Pancreas (tissue), 10 donors: ENCODE data around the gene FTCDNL1. TPM values are rescaled to one million over a fixed set of nuclear protein-coding genes. Genes with fewer than 3 reads are reported as not detected.

ENCODE experiments used
- ATAC-seq, 4 donors: fragments of 200-7000 bp; cut with Tn5 transposase; one replicate each; pipeline versions ENCODE4 v1.8.0 to v1.9.1; 2020; ENCODE audit warnings: mild to moderate bottlenecking in 4 of 4, moderate library complexity in 4 of 4
- DNase-seq, 6 donors: peaks; one replicate each; pipeline ENCODE4 v3.0.0-alpha.2; 2020
- FAIRE-seq: peaks from 2 replicates; lab custom pipeline; 2012; peaks lifted over from hg19 to GRCh38; lab: Jason Lieb, UNC
- H3K27ac ChIP-seq, 4 donors: fragments of 200-600 bp; sonication (generic); 1 replicate in 3 of 4; 2 replicates in 1 of 4; pipeline versions ENCODE4 v1.5.0 to v1.8.0; 2020
- H3K27me3 ChIP-seq, 4 donors: fragments of 200-600 bp; one replicate each; pipeline ENCODE4 v1.8.0; 2021
- H3K36me3 ChIP-seq, 3 donors: fragments of 200-600 bp; sonication (generic) in 1 of 3; one replicate each; pipeline versions ENCODE4 v1.5.0 to v1.8.0; 2020 to 2021
- H3K4me1 ChIP-seq, 3 donors: fragments of 200-600 bp; one replicate each; pipeline ENCODE4 v1.8.0; 2021
- H3K4me3 ChIP-seq, 4 donors: fragments of 200-600 bp; sonication (generic) in 2 of 4; one replicate each; pipeline versions ENCODE4 v1.5.0 to v1.8.0; 2020 to 2021
- H3K9me3 ChIP-seq, 4 donors: fragments of 200-600 bp; one replicate each; pipeline ENCODE4 v1.8.0; 2021
- WGBS, 2 donors: extraction: QIAGEN DNeasy Blood & Tissue Kit; methylation state at CpG; one replicate each; pipeline ENCODE4 v1.1.7; 2013; 5-methylcytosine and 5-hydroxymethylcytosine counted together
- intact Hi-C, 3 donors: fragments of 100-400 bp; cut with DNase I; formaldehyde crosslinking; loops; one replicate each; pipeline versions ENCODE4 v1.11.1 to v1.14.2; 2022
- polyA plus RNA-seq, 2 donors: library from polyadenylated mRNA; stranded (reverse); fragments of 200-250 nt; gene quantifications; one replicate each; pipeline ENCODE4 v1.2.3, GENCODE V29; 2013
- total RNA-seq, 6 donors: library from RNA; stranded (reverse); fragmentation: NEBNext Ultra II Directional in 4 of 6; extraction: Animal tissue kit (Norgen Biotek cat#: 25700) in 4 of 6; gene quantifications; one replicate each; pipeline versions ENCODE4 v1.2.1 to v1.2.4, GENCODE V29; 2021 to 2023
- TF ChIP-seq, protein P1 (sequence below), 4 donors: fragments of 200-600 bp; sonication (generic) in 3 of 4; IDR thresholded peaks; one replicate each; pipeline versions ENCODE4 v1.5.0 to v1.8.0; 2021; ENCODE audit warnings: antibody characterized with exemption in 4 of 4
- donor health status: healthy with polysubstance abuse.
- donor health status: DM: no; HTN: no; CAD: no; lungs with moderate emphysema.
- donor health status: DM: no; HTN: no; CAD: no.
- donor health status: control.
- donor health status: control.
- donor health status: Bipolar disorder and iron deficiency.
- donor health status: DM: yes; HTN: yes; CAD: no.
- donor health status: DM: no; HTN: no; CAD: no.
- donor health status: DM: no; HTN: no; CAD: no.
- donor health status: DM: yes; HTN: yes; CAD: no.

Gene FTCDNL1
- total and polyA plus RNA-seq, 8 donors: 0.53 to 3.2 (median 1.4) TPM

DNA sequence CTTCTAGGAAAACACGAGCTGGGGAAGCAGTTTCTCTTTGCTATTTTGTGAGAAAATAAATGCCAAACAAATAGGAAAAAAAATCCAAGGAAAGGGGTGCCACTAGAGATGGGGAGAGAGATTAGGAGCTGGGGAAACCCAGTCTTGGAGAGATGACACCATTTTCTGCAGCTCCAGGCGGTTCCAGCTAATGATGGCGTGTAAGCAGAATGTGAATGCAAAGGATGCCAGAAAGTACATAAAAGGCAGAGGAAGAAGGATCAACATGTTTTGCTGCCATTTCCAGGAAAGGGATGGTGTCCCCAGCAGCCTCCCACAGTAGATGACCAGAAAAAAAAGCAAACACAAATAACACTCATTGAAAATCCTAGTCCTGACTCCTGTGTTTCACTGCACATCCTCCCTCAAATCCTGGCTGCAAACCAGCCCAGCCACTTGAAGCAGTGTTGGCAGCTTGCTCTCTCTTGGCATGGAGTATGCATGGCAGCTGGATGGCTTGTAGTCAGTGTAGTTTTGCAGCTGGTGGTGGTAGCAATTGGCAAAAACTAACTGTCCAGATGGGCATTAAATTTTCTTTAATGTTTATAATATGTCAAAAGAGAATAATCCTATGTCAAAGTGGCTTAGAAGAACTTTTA lies 93.6 kb downstream of the FTCDNL1 start:
- Histone ChIP-seq H3K27me3 (no peaks in the 10 kb centered on the region), H3K9me3 (no peaks in the 10 kb centered on the region), H3K27ac (no peak overlapping the region), H3K4me3 (no peak overlapping the region), H3K36me3 (no peaks in the 10 kb centered on the region), H3K4me1 (no peaks in the 10 kb centered on the region)
- intact Hi-C loops: no loop called here
- DNase-seq: peak in 1 of 6 donors; percentile 36
- peak in 1 of 4 donors; percentile 25 for ATAC-seq
- WGBS, 2 donors: 73 to 90% methylated on average over 3 of the region's 3 CpGs
- no peak for FAIRE-seq
- TF ChIP-seq, protein P1, sequence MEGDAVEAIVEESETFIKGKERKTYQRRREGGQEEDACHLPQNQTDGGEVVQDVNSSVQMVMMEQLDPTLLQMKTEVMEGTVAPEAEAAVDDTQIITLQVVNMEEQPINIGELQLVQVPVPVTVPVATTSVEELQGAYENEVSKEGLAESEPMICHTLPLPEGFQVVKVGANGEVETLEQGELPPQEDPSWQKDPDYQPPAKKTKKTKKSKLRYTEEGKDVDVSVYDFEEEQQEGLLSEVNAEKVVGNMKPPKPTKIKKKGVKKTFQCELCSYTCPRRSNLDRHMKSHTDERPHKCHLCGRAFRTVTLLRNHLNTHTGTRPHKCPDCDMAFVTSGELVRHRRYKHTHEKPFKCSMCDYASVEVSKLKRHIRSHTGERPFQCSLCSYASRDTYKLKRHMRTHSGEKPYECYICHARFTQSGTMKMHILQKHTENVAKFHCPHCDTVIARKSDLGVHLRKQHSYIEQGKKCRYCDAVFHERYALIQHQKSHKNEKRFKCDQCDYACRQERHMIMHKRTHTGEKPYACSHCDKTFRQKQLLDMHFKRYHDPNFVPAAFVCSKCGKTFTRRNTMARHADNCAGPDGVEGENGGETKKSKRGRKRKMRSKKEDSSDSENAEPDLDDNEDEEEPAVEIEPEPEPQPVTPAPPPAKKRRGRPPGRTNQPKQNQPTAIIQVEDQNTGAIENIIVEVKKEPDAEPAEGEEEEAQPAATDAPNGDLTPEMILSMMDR (IDR thresholded peaks at IDR 0.05): no peak

GRCh38 chr2:199756743-199757142 lies 94.2 kb downstream of the FTCDNL1 start:
- TF ChIP-seq, protein P1 (IDR thresholded peaks at IDR 0.05): no peak
- no peaks in the 10 kb centered on the region for H3K9me3 ChIP-seq
- no peaks in the 10 kb centered on the region for H3K4me1 ChIP-seq
- intact Hi-C loops: no loop called here
- ATAC-seq: no peak
- DNase-seq: no peak
- no peak overlapping the region for H3K27ac ChIP-seq
- no peak for FAIRE-seq
- no peak overlapping the region for H3K4me3 ChIP-seq
- H3K36me3 ChIP-seq: no peaks in the 10 kb centered on the region
- WGBS, 2 donors: 25 to 41% methylated on average over 1 of the region's 1 CpG
- no peaks in the 10 kb centered on the region for H3K27me3 ChIP-seq

DNA sequence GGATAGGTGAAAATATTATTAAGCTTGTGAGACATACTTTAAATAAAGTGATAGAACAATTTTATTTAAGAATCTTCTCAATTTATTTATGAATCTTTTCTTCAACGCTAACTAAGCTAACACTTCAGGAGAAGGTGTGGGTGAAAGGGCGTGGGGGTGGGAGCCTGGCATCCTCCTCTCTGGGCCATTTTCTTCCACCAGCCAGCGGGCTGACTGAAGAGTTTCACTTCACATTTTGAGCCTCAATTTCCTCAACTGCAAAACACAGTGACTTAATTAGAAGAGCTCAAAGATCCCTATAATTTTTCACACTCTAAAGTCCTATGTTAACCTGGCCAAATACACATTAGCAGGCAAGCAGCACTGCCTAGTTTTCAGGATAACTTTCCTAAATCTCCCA lies 94.8 kb downstream of the FTCDNL1 start:
- Histone ChIP-seq H3K9me3 (no peaks in the 10 kb centered on the region), H3K36me3 (no peaks in the 10 kb centered on the region), H3K4me3 (no peak overlapping the region), H3K27ac (no peak overlapping the region), H3K27me3 (no peaks in the 10 kb centered on the region), H3K4me1 (no peaks in the 10 kb centered on the region)
- ATAC-seq (no peak), DNase-seq (no peak), FAIRE-seq (no peak)
- intact Hi-C loops: no loop called here
- 86 to 88% methylated on average over 3 of the region's 3 CpGs for WGBS, 2 donors
- TF ChIP-seq, protein P1 (IDR thresholded peaks at IDR 0.05): no peak

DNA sequence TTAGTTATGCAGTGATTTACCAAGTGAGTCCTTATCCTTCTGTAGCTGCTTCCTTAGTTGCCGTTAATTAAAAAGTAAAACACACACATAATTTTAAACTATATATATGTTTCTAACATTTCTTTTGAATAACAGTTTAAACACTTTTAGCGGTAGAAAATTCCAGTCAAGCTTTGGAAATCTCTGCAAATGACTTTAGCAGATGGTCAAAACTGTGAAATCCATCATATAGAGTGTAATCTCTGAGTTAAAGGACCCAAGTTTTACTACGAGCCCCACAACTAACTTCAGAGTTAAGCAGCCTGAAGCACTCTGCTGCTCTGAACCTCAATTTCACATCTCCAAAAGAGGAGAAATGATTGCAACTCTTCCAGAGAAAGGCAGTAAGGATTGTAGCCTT lies 96.2 kb downstream of the FTCDNL1 start:
- H3K27me3 ChIP-seq: no peaks in the 10 kb centered on the region
- TF ChIP-seq, protein P1 (IDR thresholded peaks at IDR 0.05): no peak
- ATAC-seq (no peak), DNase-seq (no peak), FAIRE-seq (no peak)
- H3K9me3 ChIP-seq: no peaks in the 10 kb centered on the region
- H3K4me3 ChIP-seq: no peak overlapping the region
- no peaks in the 10 kb centered on the region for H3K4me1 ChIP-seq
- intact Hi-C loops: no loop called here
- H3K36me3 ChIP-seq: no peaks in the 10 kb centered on the region
- no peak overlapping the region for H3K27ac ChIP-seq
- 89 to 94% methylated on average over 3 of the region's 3 CpGs for WGBS, 2 donors

- 46 to 50% methylated on average over 8 of the region's 8 CpGs for WGBS, 2 donors
- H3K27ac ChIP-seq: no peak overlapping the region
- no peak overlapping the region for H3K4me3 ChIP-seq
- H3K27me3 ChIP-seq: no peaks in the 10 kb centered on the region
- DNase-seq (no peak), ATAC-seq (no peak), FAIRE-seq (no peak)
- H3K36me3 ChIP-seq: no peaks in the 10 kb centered on the region
- intact Hi-C loops: no loop called here
- no peaks in the 10 kb centered on the region for H3K9me3 ChIP-seq
- TF ChIP-seq, protein P1 (IDR thresholded peaks at IDR 0.05): no peak
- no peaks in the 10 kb centered on the region for H3K4me1 ChIP-seq
Measured at GRCh38 chr2:199751492-199752120, 99.4 kb downstream of the FTCDNL1 start.
